B cell (primary cell): Measurements from ENCODE around the gene BCL3. TPM values are rescaled to one million over a fixed set of nuclear protein-coding genes. Genes with fewer than 3 reads are reported as not detected.

ENCODE experiments used
- ATAC-seq: fragments of 200-7000 bp; cut with Tn5 transposase; one replicate; pipeline ENCODE4 v1.10.0; 2021; ENCODE audit warnings: low read depth, mild to moderate bottlenecking, moderate number of reproducible peaks, moderate library complexity
- CTCF ChIA-PET: fragments of 350-600 bp; sonication (Branson Sonifier 250); formaldehyde crosslinking; loops from one replicate; lab custom pipeline; 2021; ENCODE audit warnings: antibody characterized with exemption, inconsistent platforms; lab: Charles Lee
- POLR2A ChIA-PET: fragments of 350-600 bp; sonication (Branson Sonifier 250); formaldehyde crosslinking; loops from one replicate; lab custom pipeline; 2021; ENCODE audit warnings: antibody characterized with exemption; lab: Charles Lee
- DNase-seq: peaks from one replicate; pipeline ENCODE4 v3.0.0; 2013
- H2AFZ ChIP-seq: 2 replicates; pipeline ENCODE4 v1.6.1; 2012; ENCODE audit warnings: mild to moderate bottlenecking, low read depth, low read length; ENCODE audit not compliant: insufficient read depth, poor library complexity, severe bottlenecking
- H3K27ac ChIP-seq, 2 donors: 1 replicate in 1 of 2; 2 replicates in 1 of 2; pipeline ENCODE4 v1.5.1; 2012 to 2013; ENCODE audit warnings: low read length in 2 of 2, mild to moderate bottlenecking in 2 of 2, moderate library complexity in 1 of 2
- H3K27me3 ChIP-seq, 4 experiments: fragments of 200-600 bp in 1 of 4; sonication (generic) in 1 of 4; replicated peaks in 1 of 4; 1 replicate in 2 of 4; 2 replicates in 2 of 4; pipeline versions ENCODE4 v1.6.1 to v1.7.0; 2013 to 2016; ENCODE audit warnings: low read length in 3 of 4, mild to moderate bottlenecking in 2 of 4, mixed read lengths in 1 of 4, moderate library complexity in 1 of 4; ENCODE audit not compliant: insufficient read depth in 4 of 4, control insufficient read depth in 3 of 4; ENCODE audit errors: control extremely low read depth in 1 of 4
- H3K36me3 ChIP-seq, 2 experiments: replicated peaks in 1 of 2; 1 replicate in 1 of 2; 2 replicates in 1 of 2; pipeline versions ENCODE4 v1.6.1 to v1.7.1; 2013; ENCODE audit warnings: low read length in 1 of 2; ENCODE audit not compliant: insufficient read depth in 2 of 2, control insufficient read depth in 1 of 2; ENCODE audit errors: control extremely low read depth in 1 of 2, extremely low read depth in 1 of 2
- H3K4me1 ChIP-seq, 2 donors: fragments of 200-600 bp in 1 of 2; sonication (generic) in 1 of 2; 1 replicate in 1 of 2; 2 replicates in 1 of 2; pipeline versions ENCODE4 v1.5.1 to v1.6.1; 2013 to 2017; ENCODE audit warnings: low read length in 2 of 2; ENCODE audit not compliant: control insufficient read depth in 2 of 2, insufficient read depth in 2 of 2
- H3K4me2 ChIP-seq: replicated peaks from 2 replicates; pipeline ENCODE3; 2012; ENCODE audit warnings: mild to moderate bottlenecking, low read depth, low read length; ENCODE audit not compliant: poor library complexity, severe bottlenecking
- H3K4me3 ChIP-seq, 5 experiments: fragments of 200-600 bp in 1 of 5; sonication (generic) in 1 of 5; 1 replicate in 3 of 5; 2 replicates in 2 of 5; pipeline versions ENCODE4 v1.5.1 to v1.7.0; 2011 to 2016; ENCODE audit warnings: low read length in 4 of 5, mild to moderate bottlenecking in 4 of 5, low read depth in 2 of 5, control low read depth in 1 of 5, moderate library complexity in 1 of 5; ENCODE audit not compliant: insufficient read depth in 1 of 5; ENCODE audit errors: control extremely low read depth in 1 of 5, extremely low read depth in 1 of 5
- H3K79me2 ChIP-seq: fragments of 200-600 bp; sonication (generic); one replicate; pipeline ENCODE4 v1.6.0; 2016; ENCODE audit warnings: low read length; ENCODE audit not compliant: control insufficient read depth, insufficient read depth
- H3K9ac ChIP-seq: fragments of 200-600 bp; sonication (generic); 2 replicates; pipeline ENCODE4 v1.6.1; 2017; ENCODE audit warnings: mild to moderate bottlenecking, low read length, moderate library complexity
- H3K9me3 ChIP-seq, 3 donors: one replicate each; pipeline versions ENCODE4 v1.6.1 to v1.7.1; 2013; ENCODE audit warnings: low read length in 2 of 3; ENCODE audit not compliant: control insufficient read depth in 2 of 3, insufficient read depth in 1 of 3; ENCODE audit errors: control extremely low read depth in 1 of 3
- H4K20me1 ChIP-seq: 2 replicates; pipeline ENCODE4 v1.6.0; 2012; ENCODE audit warnings: mild to moderate bottlenecking, low read length; ENCODE audit not compliant: insufficient read depth, control insufficient read depth, poor library complexity, severe bottlenecking
- H3K27ac Mint-ChIP-seq: one replicate; pipeline ENCODE4 v1.8.0; 2021; ENCODE audit warnings: mixed read lengths
- H3K27me3 Mint-ChIP-seq: one replicate; pipeline ENCODE4 v1.8.0; 2021; ENCODE audit warnings: mixed read lengths
- H3K4me1 Mint-ChIP-seq: one replicate; pipeline ENCODE4 v1.8.0; 2021; ENCODE audit warnings: mixed read lengths
- H3K4me3 Mint-ChIP-seq: one replicate; pipeline ENCODE4 v1.8.0; 2021; ENCODE audit warnings: mixed read lengths
- H3K9me3 Mint-ChIP-seq: one replicate; pipeline ENCODE4 v1.8.0; 2022; ENCODE audit warnings: mixed read lengths; ENCODE audit not compliant: insufficient read depth
- CTCF ChIP-seq: fragments of 200-600 bp; IDR thresholded peaks from one replicate; pipeline ENCODE4 v1.8.0; 2022; ENCODE audit warnings: antibody characterized with exemption, mild to moderate bottlenecking
- EZH2 ChIP-seq: IDR thresholded peaks from 2 replicates; pipeline ENCODE4 v1.6.1; 2012; ENCODE audit warnings: borderline replicate concordance, low read depth, mild to moderate bottlenecking, moderate library complexity, low read length; ENCODE audit not compliant: insufficient read depth, poor library complexity, severe bottlenecking
- WGBS: methylation state at CpG from one replicate; pipeline ENCODE4 v1.1.5; 2013; ENCODE audit warnings: missing lambda C conversion rate; ENCODE audit not compliant: insufficient coverage; 5-methylcytosine and 5-hydroxymethylcytosine counted together
- intact Hi-C: fragments of 100-400 bp; cut with micrococcal nuclease; formaldehyde crosslinking; loops from one replicate; pipeline ENCODE4 v1.10.0; 2022
- polyA plus RNA-seq: library from polyadenylated mRNA; depleted of rRNA; stranded (reverse); fragments of >200 nt; gene quantifications from 2 replicates; pipeline ENCODE4 v1.2.3, GENCODE V29; 2012
- total RNA-seq, 2 donors: library from RNA; stranded (reverse); fragments of 120-200 nt in 1 of 2; gene quantifications; 1 replicate in 1 of 2; 2 replicates in 1 of 2; pipeline versions ENCODE4 v1.2.3 to v1.2.4, GENCODE V29; 2013 to 2022

The BCL3 gene
- total and polyA plus RNA-seq, 2 donors (not counting 1 experiment from before 2014, with no cell fraction given), result 52.3 to 147 TPM

- Histone ChIP-seq H4K20me1 (no peaks in the 10 kb centered on the region), H3K79me2 (no peaks in the 10 kb centered on the region), H3K9ac (no peak overlapping the region), H3K27me3 (peaks cover 0 to 15% (median 1%) of the 10 kb centered on the region in 4 experiments), H3K36me3 (no peaks in the 10 kb centered on the region), H3K27ac (no peak overlapping the region), H3K9me3 (no peaks in the 10 kb centered on the region), H3K4me3 (no peak overlapping the region), H3K4me2 (no peak overlapping the region), H2AFZ (no peak overlapping the region), H3K4me1 (no peaks in the 10 kb centered on the region)
- POLR2A ChIA-PET, result no interaction called here
- DNase-seq (no peak), ATAC-seq (no peak)
- Mint-ChIP-seq H3K4me3 (no peak overlapping the region), H3K9me3 (no peaks in the 10 kb centered on the region), H3K27me3 (peaks cover 3% of the 10 kb centered on the region), H3K4me1 (no peaks in the 10 kb centered on the region), H3K27ac (no peak overlapping the region)
- intact Hi-C loops, result loop anchor here (10.0 kb wide), 1 partner anchor 68 kb away; the partner anchor contains the start of gene NECTIN2
- 91% methylated on average over 20 of the region's 23 CpGs for WGBS
- CTCF ChIA-PET, result interaction anchor here (14.8 kb wide), 1 partner anchor 52 kb away, joined by 591 read pairs; no protein-coding TSS in a partner anchor
- no peak for TF ChIP-seq CTCF
- TF ChIP-seq EZH2, result no peak
These were observed 28.0 kb downstream of the BCL3 start for GRCh38 chr19:44776402-44777096.

GRCh38 chr19:44777715-44778347, 29.3 kb downstream of the BCL3 start, which contains the start of gene CBLC:
Gene CBLC (plus strand): TSS chr19:44777890. CDS start chr19:44777932, 42 bp downstream.
- Histone ChIP-seq H3K27ac (no peak within 1 kb of the TSS), H3K79me2 (no peaks in the 10 kb centered on the region), H3K4me1 (no peaks in the 10 kb centered on the region), H4K20me1 (no peaks in the 10 kb centered on the region), H3K9me3 (no peaks in the 10 kb centered on the region), H3K9ac (no peak within 1 kb of the TSS), H2AFZ (peak within 1 kb of the TSS; percentile 22), H3K4me3 (no peak within 1 kb of the TSS), H3K27me3 (peaks cover 0 to 15% (median 1%) of the 10 kb centered on the region in 4 experiments), H3K36me3 (no peaks in the 10 kb centered on the region), H3K4me2 (peak within 1 kb of the TSS; percentile 25)
- DNase-seq (no peak), ATAC-seq (no peak)
- Mint-ChIP-seq H3K27ac (no peak within 1 kb of the TSS), H3K27me3 (peaks cover 8% of the 10 kb centered on the region), H3K4me3 (no peak within 1 kb of the TSS), H3K9me3 (no peaks in the 10 kb centered on the region), H3K4me1 (no peaks in the 10 kb centered on the region)
- ChIA-PET CTCF (interaction anchor here (14.8 kb wide), 1 partner anchor 53 kb away, joined by 591 read pairs; no protein-coding TSS in a partner anchor), POLR2A (no interaction called here)
- WGBS, result 34% methylated on average over 47 of the region's 47 CpGs
- no peak for TF ChIP-seq CTCF
- TF ChIP-seq EZH2, result no peak
- intact Hi-C loops, result loop anchor here (10.0 kb wide), 1 partner anchor 67 kb away; the partner anchor contains the start of gene NECTIN2
